Measurements from ENCODE around the gene RAB40B.

DNA sequence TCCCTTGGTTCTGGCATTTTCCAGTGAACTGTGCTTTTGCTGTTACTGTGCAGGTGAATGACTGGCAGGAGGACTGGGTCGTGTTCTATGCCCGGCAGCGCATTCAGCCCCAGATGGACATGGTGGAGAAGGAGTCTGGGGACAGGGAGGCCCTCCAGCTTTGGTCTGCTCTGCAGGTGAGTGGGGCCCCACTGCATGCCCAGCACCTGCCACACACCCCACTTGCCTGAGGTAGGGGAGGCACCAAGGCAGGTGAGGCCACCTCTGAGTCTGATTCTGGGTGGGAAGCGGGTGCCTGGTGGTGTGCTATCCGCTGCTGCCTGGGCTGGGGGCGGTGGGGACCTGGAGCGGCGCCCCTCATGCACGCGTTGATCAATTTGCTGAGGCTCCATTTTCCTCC, 27.9 kb upstream of the RAB40B start:
- TF ChIP-seq EZH2phosphoT487 (IDR thresholded peaks at IDR 0.05; ENCODE audit: low read depth, severe bottlenecking, unreplicated experiment) (no peak), EZH2 (IDR thresholded peaks at IDR 0.05; ENCODE audit: borderline replicate concordance) (no peak)
- TF ChIP-seq, protein P1, sequence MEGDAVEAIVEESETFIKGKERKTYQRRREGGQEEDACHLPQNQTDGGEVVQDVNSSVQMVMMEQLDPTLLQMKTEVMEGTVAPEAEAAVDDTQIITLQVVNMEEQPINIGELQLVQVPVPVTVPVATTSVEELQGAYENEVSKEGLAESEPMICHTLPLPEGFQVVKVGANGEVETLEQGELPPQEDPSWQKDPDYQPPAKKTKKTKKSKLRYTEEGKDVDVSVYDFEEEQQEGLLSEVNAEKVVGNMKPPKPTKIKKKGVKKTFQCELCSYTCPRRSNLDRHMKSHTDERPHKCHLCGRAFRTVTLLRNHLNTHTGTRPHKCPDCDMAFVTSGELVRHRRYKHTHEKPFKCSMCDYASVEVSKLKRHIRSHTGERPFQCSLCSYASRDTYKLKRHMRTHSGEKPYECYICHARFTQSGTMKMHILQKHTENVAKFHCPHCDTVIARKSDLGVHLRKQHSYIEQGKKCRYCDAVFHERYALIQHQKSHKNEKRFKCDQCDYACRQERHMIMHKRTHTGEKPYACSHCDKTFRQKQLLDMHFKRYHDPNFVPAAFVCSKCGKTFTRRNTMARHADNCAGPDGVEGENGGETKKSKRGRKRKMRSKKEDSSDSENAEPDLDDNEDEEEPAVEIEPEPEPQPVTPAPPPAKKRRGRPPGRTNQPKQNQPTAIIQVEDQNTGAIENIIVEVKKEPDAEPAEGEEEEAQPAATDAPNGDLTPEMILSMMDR (IDR thresholded peaks at IDR 0.05; ENCODE audit: poor library complexity), result no peak

Data from hepatocyte (in vitro differentiated cells).